Measurements from ENCODE around the gene C3orf85. TPM values are rescaled to one million over a fixed set of nuclear protein-coding genes. Genes with fewer than 3 reads are reported as not detected.

C3orf85 gene
- total and polyA plus RNA-seq, 5 experiments from 2014 or later: not detected

Other genes starting within 250 kb of the C3orf85 start
- gene GUCA1C, start 182.8 kb upstream of the C3orf85 start, total RNA-seq: not detected
- not detected for gene GUCA1C, start 182.8 kb upstream of the C3orf85 start, polyA plus RNA-seq
- gene MORC1, start 18.6 kb upstream of the C3orf85 start, total RNA-seq: not detected
- gene MORC1, start 18.6 kb upstream of the C3orf85 start, polyA plus RNA-seq: not detected
- not detected for gene DPPA2, start 179.8 kb downstream of the C3orf85 start, total RNA-seq
- not detected for gene DPPA2, start 179.8 kb downstream of the C3orf85 start, polyA plus RNA-seq
- gene DPPA4, start 200.8 kb downstream of the C3orf85 start, total RNA-seq: 1 to 10 TPM; 2.2 to 6.2 TPM
- 1 to 10 TPM in 1 of 3 donors, under 1 TPM in 2; 0.52 to 2.8 (median 0.97) TPM for gene DPPA4, start 200.8 kb downstream of the C3orf85 start, polyA plus RNA-seq